Calu3 (cell line): ENCODE data around the gene HIRA. TPM values are rescaled to one million over a fixed set of nuclear protein-coding genes. Genes with fewer than 3 reads are reported as not detected.

Experiments
- BruUV-seq: library from RNA; stranded (reverse); fragments of 400-500 nt; replicated peaks from 2 replicates; lab custom pipeline; 2021; lab: Mats Ljungman, UMichigan
- CTCF ChIA-PET: fragments of 300-600 bp; sonication (Branson Sonifier 250); formaldehyde crosslinking; loops from one replicate; lab custom pipeline; 2022; ENCODE audit warnings: antibody characterized with exemption; lab: Charles Lee
- DNase-seq: peaks from one replicate; pipeline ENCODE4 v3.0.0; 2022
- H3K27ac Mint-ChIP-seq: one replicate; pipeline ENCODE4 v1.8.0; 2022; ENCODE audit warnings: mixed read lengths; ENCODE audit not compliant: unreplicated experiment
- H3K27me3 Mint-ChIP-seq: one replicate; pipeline ENCODE4 v1.8.0; 2022; ENCODE audit warnings: mixed read lengths; ENCODE audit not compliant: unreplicated experiment
- H3K36me3 Mint-ChIP-seq: one replicate; pipeline ENCODE4 v1.8.0; 2022; ENCODE audit warnings: mild to moderate bottlenecking, moderate library complexity, mixed read lengths; ENCODE audit not compliant: insufficient read depth, unreplicated experiment
- H3K4me1 Mint-ChIP-seq: one replicate; pipeline ENCODE4 v1.8.0; 2022; ENCODE audit warnings: mild to moderate bottlenecking, low read depth, mixed read lengths; ENCODE audit not compliant: unreplicated experiment
- H3K4me3 Mint-ChIP-seq: one replicate; pipeline ENCODE4 v1.8.0; 2022; ENCODE audit warnings: mild to moderate bottlenecking, low read depth, moderate library complexity, mixed read lengths; ENCODE audit not compliant: unreplicated experiment
- H3K9me3 Mint-ChIP-seq: one replicate; pipeline ENCODE4 v1.8.0; 2022; ENCODE audit warnings: low read depth, mixed read lengths; ENCODE audit not compliant: unreplicated experiment
- CTCF ChIP-seq: fragments of 200-600 bp; IDR thresholded peaks from one replicate; pipeline ENCODE4 v1.8.0; 2022; ENCODE audit warnings: antibody characterized with exemption; ENCODE audit not compliant: unreplicated experiment
- intact Hi-C: fragments of 100-400 bp; cut with micrococcal nuclease; formaldehyde crosslinking; loops from one replicate; pipeline ENCODE4 v1.10.0; 2022; ENCODE audit not compliant: unreplicated experiment
- total RNA-seq: library from RNA; stranded (reverse); gene quantifications from 2 replicates; pipeline ENCODE4 v1.2.3, GENCODE V29; 2022

The HIRA gene
- total RNA-seq, 1 experiment from 2014 or later: 36.4 TPM

GRCh38 chr22:19464975-19465374 is 33.4 kb upstream of the HIRA start:
- no peaks in the 10 kb centered on the region for H3K9me3 Mint-ChIP-seq
- no peak overlapping the region for H3K4me3 Mint-ChIP-seq
- DNase-seq: no peak
- intact Hi-C loops: no loop called here
- H3K27ac Mint-ChIP-seq: no peak overlapping the region
- CTCF ChIA-PET: no interaction called here
- H3K36me3 Mint-ChIP-seq: peaks cover 44% of the 10 kb centered on the region
- no peak for TF ChIP-seq CTCF
- no peaks in the 10 kb centered on the region for H3K4me1 Mint-ChIP-seq
- BruUV-seq: no TSS peak
- no peaks in the 10 kb centered on the region for H3K27me3 Mint-ChIP-seq

GRCh38 chr22:19464546-19464945 is 33.0 kb upstream of the HIRA start:
- no peaks in the 10 kb centered on the region for H3K4me1 Mint-ChIP-seq
- H3K36me3 Mint-ChIP-seq: peaks cover 41% of the 10 kb centered on the region
- no TSS peak for BruUV-seq
- CTCF ChIA-PET: no interaction called here
- TF ChIP-seq CTCF: no peak
- no peak overlapping the region for H3K4me3 Mint-ChIP-seq
- intact Hi-C loops: no loop called here
- H3K27ac Mint-ChIP-seq: no peak overlapping the region
- H3K9me3 Mint-ChIP-seq: no peaks in the 10 kb centered on the region
- H3K27me3 Mint-ChIP-seq: no peaks in the 10 kb centered on the region
- DNase-seq: no peak

- H3K4me1 Mint-ChIP-seq: no peaks in the 10 kb centered on the region
- H3K4me3 Mint-ChIP-seq: no peak overlapping the region
- intact Hi-C loops: no loop called here
- CTCF ChIA-PET: no interaction called here
- no peaks in the 10 kb centered on the region for H3K9me3 Mint-ChIP-seq
- H3K36me3 Mint-ChIP-seq: peaks cover 41% of the 10 kb centered on the region
- BruUV-seq: no TSS peak
- no peaks in the 10 kb centered on the region for H3K27me3 Mint-ChIP-seq
- no peak for TF ChIP-seq CTCF
- no peak overlapping the region for H3K27ac Mint-ChIP-seq
- DNase-seq: no peak
These were observed 32.2 kb upstream of the HIRA start for GRCh38 chr22:19463491-19464469.

GRCh38 chr22:19463008-19463407 is 31.5 kb upstream of the HIRA start:
- CTCF ChIA-PET: no interaction called here
- Mint-ChIP-seq H3K36me3 (peaks cover 40% of the 10 kb centered on the region), H3K27ac (no peak overlapping the region), H3K4me3 (no peak overlapping the region), H3K9me3 (no peaks in the 10 kb centered on the region), H3K27me3 (no peaks in the 10 kb centered on the region), H3K4me1 (no peaks in the 10 kb centered on the region)
- TSS peak; percentile 2 for BruUV-seq
- intact Hi-C loops: no loop called here
- TF ChIP-seq CTCF: no peak
- DNase-seq: no peak
